ENCODE results near the gene ZNF329.

ZNF329 gene

DNA sequence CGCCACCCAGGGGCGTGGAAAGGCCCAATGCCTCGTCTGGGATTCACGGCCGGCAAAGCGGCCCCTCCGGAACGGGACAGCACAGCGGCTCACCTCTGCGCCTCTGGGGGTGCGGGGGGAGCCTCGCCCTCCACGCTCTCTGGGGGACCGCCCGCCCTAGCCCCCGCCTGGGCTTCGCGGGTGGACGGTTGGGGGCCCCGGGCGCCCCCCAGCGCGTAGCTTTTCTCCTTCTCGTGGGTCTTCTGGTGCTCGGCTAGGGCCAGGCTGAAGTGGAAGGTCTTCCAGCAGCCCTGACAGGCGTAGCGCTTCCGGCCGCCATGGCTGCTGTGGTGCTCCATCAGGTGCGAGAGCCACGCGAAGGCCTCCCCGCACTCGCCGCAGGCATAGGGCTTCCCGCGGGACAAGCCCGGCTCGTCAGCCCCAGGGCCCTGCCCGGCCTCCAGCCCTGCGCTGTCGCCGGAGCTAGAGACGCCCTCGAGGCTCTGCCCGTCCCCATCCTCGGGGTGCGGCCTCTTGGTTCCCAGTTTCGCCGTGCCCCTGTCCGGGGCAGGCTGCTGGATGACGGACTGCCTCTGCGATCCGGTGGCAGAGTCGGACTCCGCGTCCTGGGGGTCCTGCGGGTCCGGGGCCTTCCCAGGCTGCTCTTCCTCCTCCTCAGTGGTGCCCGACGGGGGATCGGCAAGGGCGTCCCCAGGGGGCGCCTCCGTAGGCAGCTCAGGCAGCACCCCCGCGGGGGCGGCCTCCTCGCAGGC is 65.8 kb downstream of the ZNF329 start:
- DNase-seq (ENCODE audit: low spot score in 2 of 2): no peak
- no peak for ATAC-seq (replicated peaks; ENCODE audit: extremely low read depth, poor library complexity, severe bottlenecking)
- Mint-ChIP-seq H3K4me1 (no peaks in the 10 kb centered on the region), H3K9me3 (peaks cover 15% of the 10 kb centered on the region), H3K4me3 (no peak overlapping the region), H3K27me3 (no peaks in the 10 kb centered on the region), H3K36me3 (ENCODE audit: insufficient read depth) (peaks cover 2% of the 10 kb centered on the region), H3K27ac (ENCODE audit: low read depth) (no peak overlapping the region)

DNA sequence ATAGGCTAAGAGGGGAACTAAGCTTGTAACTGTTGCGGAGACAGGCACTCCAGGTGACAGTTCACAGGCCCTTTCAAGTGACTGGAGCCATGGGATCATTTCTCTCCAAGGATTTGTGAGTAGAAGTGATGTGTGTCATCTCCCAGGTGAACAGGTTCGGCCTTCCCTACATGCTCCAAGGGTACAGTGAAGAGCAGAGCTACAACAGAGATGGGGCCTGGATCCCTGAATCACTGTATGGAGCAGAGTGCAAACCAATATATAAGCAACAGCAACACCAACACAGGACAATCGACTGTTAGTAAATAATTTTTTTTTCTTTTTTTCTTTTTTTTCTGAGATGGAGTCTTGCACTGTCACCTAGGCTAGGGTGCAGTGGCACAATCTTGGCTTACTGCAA is 67.6 kb downstream of the ZNF329 start:
- Mint-ChIP-seq H3K4me3 (no peak overlapping the region), H3K9me3 (peaks cover 15% of the 10 kb centered on the region), H3K36me3 (ENCODE audit: insufficient read depth) (no peaks in the 10 kb centered on the region), H3K27ac (ENCODE audit: low read depth) (no peak overlapping the region), H3K4me1 (no peaks in the 10 kb centered on the region), H3K27me3 (no peaks in the 10 kb centered on the region)
- ATAC-seq (replicated peaks; ENCODE audit: extremely low read depth, poor library complexity, severe bottlenecking) (no peak), DNase-seq (ENCODE audit: low spot score in 2 of 2) (no peak)

DNA sequence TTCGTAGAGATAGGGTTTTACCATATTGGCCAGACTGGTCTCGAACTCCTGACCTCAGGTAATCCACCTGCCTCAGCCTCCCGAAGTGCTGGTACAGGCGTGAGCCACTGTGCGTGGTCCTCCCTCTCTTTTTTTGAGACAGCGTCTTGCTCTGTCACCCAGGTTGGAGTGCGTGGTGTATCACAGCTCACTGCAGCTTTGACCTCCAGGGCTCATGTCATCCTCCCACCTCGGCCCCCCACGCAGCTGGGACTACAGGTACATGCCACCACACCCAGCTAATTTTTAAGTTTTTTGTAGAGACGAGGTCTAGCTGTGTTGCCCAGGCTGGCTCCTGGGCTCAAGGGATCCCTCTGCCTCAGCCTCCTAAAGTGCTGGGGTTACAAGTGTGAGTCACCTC is 70.8 kb downstream of the ZNF329 start:
- H3K27me3 Mint-ChIP-seq: no peaks in the 10 kb centered on the region
- H3K9me3 Mint-ChIP-seq: peaks cover 22% of the 10 kb centered on the region
- H3K4me3 Mint-ChIP-seq: no peak overlapping the region
- H3K36me3 Mint-ChIP-seq (ENCODE audit: insufficient read depth): no peaks in the 10 kb centered on the region
- H3K27ac Mint-ChIP-seq (ENCODE audit: low read depth): no peak overlapping the region
- DNase-seq (ENCODE audit: low spot score in 2 of 2) (no peak), ATAC-seq (replicated peaks; ENCODE audit: extremely low read depth, poor library complexity, severe bottlenecking) (no peak)
- no peaks in the 10 kb centered on the region for H3K4me1 Mint-ChIP-seq

Measured in central memory CD8-positive, alpha-beta T cell (primary cell).